GM12865 (cell line): ENCODE data around the gene APOL4.
"Not testable (repeated sequence)": the region's sequence is repeated elsewhere in the genome, so short reads cannot be mapped to it uniquely, and the experiment has no call there.

Experiments used
- DNase-seq: peaks from one replicate; pipeline ENCODE4 v3.0.0; 2010; ENCODE audit warnings: low read depth
- H3K4me3 ChIP-seq: 2 replicates; pipeline ENCODE4 v1.5.1; 2011; ENCODE audit warnings: mild to moderate bottlenecking, low read depth, low read length, control low read depth
- CTCF ChIP-seq: IDR thresholded peaks from 2 replicates; pipeline ENCODE4 v1.5.1; 2011; ENCODE audit warnings: low read length, control low read depth, low read depth, inconsistent platforms; ENCODE audit not compliant: insufficient read depth; ENCODE audit errors: missing control alignments

The APOL4 gene

GRCh38 chr22:36196254-36197064 is 5.2 kb downstream of the APOL4 start:
- H3K4me3 ChIP-seq = no peak overlapping the region
- no peak for TF ChIP-seq CTCF
- no peak for DNase-seq

GRCh38 chr22:36194971-36195370 is 6.6 kb downstream of the APOL4 start:
- peak; percentile 74 for TF ChIP-seq CTCF
- H3K4me3 ChIP-seq = no peak overlapping the region
- DNase-seq = peak; percentile 56

GRCh38 chr22:36194385-36194784 is 7.2 kb downstream of the APOL4 start:
- no peak for DNase-seq
- no peak for TF ChIP-seq CTCF

GRCh38 chr22:36193577-36193976 is 8.0 kb downstream of the APOL4 start:
- TF ChIP-seq CTCF = no peak
- H3K4me3 ChIP-seq = no peak overlapping the region
- DNase-seq = no peak

More at GRCh38 chr22:36194385-36194784, 7.2 kb downstream of the APOL4 start:
- no peak overlapping the region for H3K4me3 ChIP-seq

- no peak for DNase-seq
- no peak for TF ChIP-seq CTCF
- H3K4me3 ChIP-seq = no peak overlapping the region
These were observed 8.4 kb downstream of the APOL4 start for GRCh38 chr22:36193171-36193570.

- no peak for TF ChIP-seq CTCF
- H3K4me3 ChIP-seq = no peak overlapping the region
- DNase-seq = no peak
These were observed 9.1 kb downstream of the APOL4 start for GRCh38 chr22:36192542-36192941.

- H3K4me3 ChIP-seq = no peak overlapping the region
- TF ChIP-seq CTCF = no peak
- no peak for DNase-seq
These were observed 10.3 kb downstream of the APOL4 start for GRCh38 chr22:36191106-36191836.

- DNase-seq, H3K4me3 ChIP-seq: not testable (repeated sequence)
These were observed 13.7 kb downstream of the APOL4 start for GRCh38 chr22:36187862-36188261.
